K562 (cell line): Measurements from ENCODE around the gene UPF1. TPM values are rescaled to one million over a fixed set of nuclear protein-coding genes. Genes with fewer than 3 reads are reported as not detected.
A peak's percentile ranks its signal among the peaks of the same experiment; 100 is the strongest.

Experiments
- ATAC-seq: fragments of 200-7000 bp; cut with Tn5 transposase; 3 replicates; pipeline ENCODE4 v1.9.1; 2020; ENCODE audit warnings: moderate library complexity
- BruUV-seq: library from RNA; stranded (reverse); fragments of 400-500 nt; replicated peaks from 2 replicates; lab custom pipeline; 2021; lab: Mats Ljungman, UMichigan
- CTCF ChIA-PET: fragments of 300-600 bp; formaldehyde crosslinking; extraction: SDS; loops from one replicate; lab custom pipeline; 2021; ENCODE audit warnings: low intra/inter-chr PET ratio; lab: Yijun Ruan, JAX
- POLR2A ChIA-PET: fragments of 300-600, 350-650 bp; sonication (Branson Sonifier 250); formaldehyde crosslinking; extraction: SDS; loops from one replicate; lab custom pipeline; 2021; ENCODE audit warnings: antibody characterized with exemption, inconsistent platforms; lab: Yijun Ruan, JAX
- DNase-seq, 4 experiments: peaks; one replicate each; pipeline versions ENCODE4 v3.0.0 to v3.0.0-alpha.2; 2011 to 2018; ENCODE audit warnings: low spot score in 3 of 4, mixed read lengths in 3 of 4; ENCODE audit errors: extremely low read depth in 1 of 4
- FAIRE-seq: peaks from 2 replicates; lab custom pipeline; 2011; peaks lifted over from hg19 to GRCh38; lab: Jason Lieb, UNC
- H2AFZ ChIP-seq: 2 replicates; pipeline ENCODE4 v1.6.0; 2011; ENCODE audit warnings: low read depth, low read length, control low read depth, inconsistent platforms
- H3K27ac ChIP-seq: fragments of 200-600 bp; 3 replicates; pipeline ENCODE4 v1.8.0; 2011; ENCODE audit warnings: low read depth, mild to moderate bottlenecking, control low read depth, inconsistent platforms, low read length, moderate library complexity, mixed read lengths; ENCODE audit errors: extremely low read depth
- H3K27me3 ChIP-seq, 2 experiments: fragments of 300-600 bp in 1 of 2; 2 replicates in 1 of 2; 3 replicates in 1 of 2; pipeline versions ENCODE4 v1.6.0 to v1.8.0; 2011; ENCODE audit warnings: inconsistent platforms in 2 of 2, low read length in 2 of 2, mild to moderate bottlenecking in 1 of 2, mixed read lengths in 1 of 2, moderate library complexity in 1 of 2; ENCODE audit not compliant: control insufficient read depth in 2 of 2, insufficient read depth in 2 of 2
- H3K36me3 ChIP-seq: fragments of 300-600 bp; 3 replicates; pipeline ENCODE4 v1.8.0; 2011; ENCODE audit warnings: mild to moderate bottlenecking, low read length, inconsistent platforms; ENCODE audit not compliant: control insufficient read depth, insufficient read depth
- H3K4me1 ChIP-seq, 2 experiments: fragments of 200-600 bp in 1 of 2; replicated peaks in 1 of 2; 2 replicates in 1 of 2; 3 replicates in 1 of 2; pipeline versions ENCODE4 v1.5.1 to v1.8.0; 2011; ENCODE audit warnings: inconsistent platforms in 2 of 2, low read length in 2 of 2, mild to moderate bottlenecking in 1 of 2, mixed read lengths in 1 of 2, moderate library complexity in 1 of 2; ENCODE audit not compliant: control insufficient read depth in 2 of 2, insufficient read depth in 2 of 2
- H3K4me2 ChIP-seq: 2 replicates; pipeline ENCODE4 v1.6.1; 2011; ENCODE audit warnings: low read length, control low read depth, inconsistent platforms, mixed read lengths; ENCODE audit not compliant: insufficient read depth
- H3K4me3 ChIP-seq: fragments of 200-600 bp; sonication (generic), shearing (Covaris generic); 2 replicates; pipeline ENCODE4 v1.5.1; 2016; ENCODE audit warnings: control low read depth, inconsistent platforms
- H3K79me2 ChIP-seq: fragments of 200-600 bp; 3 replicates; pipeline ENCODE4 v1.8.0; 2011; ENCODE audit warnings: low read length, inconsistent platforms; ENCODE audit not compliant: control insufficient read depth, insufficient read depth
- H3K9ac ChIP-seq, 2 experiments: 2 replicates each; pipeline versions ENCODE4 v1.6.0 to v1.6.1; 2011; ENCODE audit warnings: low read depth in 2 of 2, low read length in 2 of 2, control low read depth in 1 of 2, inconsistent platforms in 1 of 2, mild to moderate bottlenecking in 1 of 2, mixed read lengths in 1 of 2; ENCODE audit not compliant: insufficient read depth in 1 of 2
- H3K9me1 ChIP-seq: one replicate; pipeline ENCODE4 v1.6.0; 2011; ENCODE audit warnings: inconsistent platforms, mild to moderate bottlenecking, low read length, moderate library complexity; ENCODE audit not compliant: control insufficient read depth, insufficient read depth
- H3K9me3 ChIP-seq: replicated peaks from 2 replicates; pipeline ENCODE4 v1.5.1; 2011; ENCODE audit warnings: low read depth, low read length, inconsistent platforms; ENCODE audit not compliant: control insufficient read depth, insufficient read depth
- H4K20me1 ChIP-seq: replicated peaks from 2 replicates; pipeline ENCODE4 v1.6.1; 2011; ENCODE audit warnings: low read length, inconsistent platforms, mixed read lengths; ENCODE audit not compliant: control insufficient read depth, insufficient read depth
- BRD4 ChIP-seq: fragments of 200-600 bp; sonication (generic); IDR thresholded peaks from 2 replicates; pipeline ENCODE4 v1.6.1; 2017; ENCODE audit warnings: inconsistent platforms
- CEBPB ChIP-seq: fragments of 450-650 bp; IDR thresholded peaks from 2 replicates; pipeline ENCODE4 v1.6.1; 2016; ENCODE audit warnings: missing genetic modification characterization, missing compliant biosample characterization
- CEBPG ChIP-seq, 3 experiments: fragments of 200-800 bp in 1 of 3; sonication (Bioruptor generic) in 1 of 3; sonication (generic) in 1 of 3; formaldehyde crosslinking in 1 of 3; IDR thresholded peaks in 2 of 3; conservative IDR thresholded peaks in 1 of 3; 2 replicates each; pipeline versions ENCODE4 v1.6.1 to v1.8.0; 2016 to 2022; ENCODE audit warnings: missing compliant biosample characterization in 2 of 3, missing genetic modification characterization in 2 of 3, mild to moderate bottlenecking in 1 of 3, missing genetic modification reagents in 1 of 3
- HDGF ChIP-seq: fragments of 450-650 bp; IDR thresholded peaks from 2 replicates; pipeline ENCODE4 v1.6.1; 2016
- HNRNPL ChIP-seq: fragments of 200-400 bp; formaldehyde crosslinking; IDR thresholded peaks from 2 replicates; pipeline ENCODE4 v1.6.1; 2017; ENCODE audit warnings: low read depth, mild to moderate bottlenecking, low read length
- POLR3A ChIP-seq: IDR thresholded peaks from 2 replicates; pipeline ENCODE4 v1.6.1; 2011; ENCODE audit warnings: borderline replicate concordance, mild to moderate bottlenecking, moderate library complexity; ENCODE audit not compliant: insufficient read length, insufficient read depth; ENCODE audit errors: extremely low read depth
- PYGO2 ChIP-seq: fragments of 450-650 bp; IDR thresholded peaks from 2 replicates; pipeline ENCODE4 v1.6.1; 2016; ENCODE audit warnings: mild to moderate bottlenecking, missing genetic modification characterization, moderate library complexity, missing compliant biosample characterization
- TCFL5 ChIP-seq: fragments of 250-450 bp; sonication (Bioruptor Pico); conservative IDR thresholded peaks from 2 replicates; pipeline ENCODE4 v1.6.1; 2021; ENCODE audit warnings: mild to moderate bottlenecking, moderate library complexity, matching md5 sums
- TRIM24 ChIP-seq, 2 experiments: fragments of 450-650 bp; IDR thresholded peaks; 2 replicates each; pipeline ENCODE4 v1.6.1; 2016
- YBX1 ChIP-seq: fragments of 450-650 bp; IDR thresholded peaks from 2 replicates; pipeline ENCODE4 v1.7.1; 2016; ENCODE audit warnings: mild to moderate bottlenecking
- ZBTB1 ChIP-seq: sonication (generic); formaldehyde crosslinking; IDR thresholded peaks from 2 replicates; pipeline ENCODE4 v1.8.1; 2023; ENCODE audit warnings: missing genetic modification reagents, low read depth, mild to moderate bottlenecking, borderline replicate concordance
- ZNF354B ChIP-seq: fragments of 250-450 bp; sonication (Bioruptor Pico); IDR thresholded peaks from 2 replicates; pipeline ENCODE4 v1.4.0; 2020
- ZNF444 ChIP-seq: fragments of 250-450 bp; sonication (Bioruptor Pico); IDR thresholded peaks from 2 replicates; pipeline ENCODE4 v1.4.0; 2020; ENCODE audit warnings: mild to moderate bottlenecking, moderate library complexity
- ZNF445 ChIP-seq: fragments of 250-450 bp; sonication (Bioruptor Pico); IDR thresholded peaks from 2 replicates; pipeline ENCODE4 v1.4.0; 2020; ENCODE audit warnings: low read depth, mild to moderate bottlenecking, moderate library complexity
- ZZZ3 ChIP-seq: fragments of 450-650 bp; IDR thresholded peaks from 2 replicates; pipeline ENCODE4 v1.6.1; 2016; ENCODE audit warnings: antibody characterized with exemption, mild to moderate bottlenecking, moderate library complexity
- WGBS: fragments of 100-300 bp; shearing (Covaris generic); methylation state at CpG from one replicate; pipeline ENCODE4 v1.1.6; 2016; ENCODE audit warnings: low coverage, mixed read lengths; ENCODE audit not compliant: insufficient coverage; ENCODE audit errors: missing lambda C conversion rate; 5-methylcytosine and 5-hydroxymethylcytosine counted together
- in situ Hi-C: fragments of 300-500 bp; cut with MboI; formaldehyde crosslinking; loops from 4 replicates; pipeline ENCODE4 v1.15.0; 2018; ENCODE audit warnings: inconsistent platforms, mixed read lengths
- intact Hi-C: fragments of 100-400 bp; cut with micrococcal nuclease; formaldehyde crosslinking; loops from 2 replicates; pipeline ENCODE4 v1.14.2; 2022
- polyA plus RNA-seq, 8 experiments: library from polyadenylated mRNA; depleted of rRNA in 4 of 8; stranded (reverse) in 5 of 8; unstranded in 3 of 8; fragments of >200 nt; fragmentation: Nextera tagmentation in 2 of 8; fragmentation: Illumina TruSeq in 1 of 8; extraction: Ambion mirVana in 2 of 8; extraction: Trizol in 1 of 8; gene quantifications; 2 replicates each; pipeline versions ENCODE4 v1.2.1 to v1.2.3, GENCODE V29; 2011 to 2014; ENCODE audit warnings: inconsistent platforms in 1 of 8, missing spikeins in 1 of 8
- total RNA-seq, 7 experiments: library from RNA; depleted of rRNA in 6 of 7; stranded (reverse); fragments of >200 nt in 6 of 7; fragmentation: Illumina TruSeq in 2 of 7; extraction: Trizol in 2 of 7; gene quantifications; 2 replicates each; pipeline versions ENCODE4 v1.2.1 to v1.2.3, GENCODE V29; 2011 to 2021; ENCODE audit warnings: low replicate concordance in 1 of 7
- TF ChIP-seq, protein P1 (sequence below), 2 experiments: fragments of 450-650 bp in 1 of 2; sonication (generic) in 1 of 2; formaldehyde crosslinking in 1 of 2; IDR thresholded peaks in 1 of 2; conservative IDR thresholded peaks in 1 of 2; 2 replicates each; pipeline versions ENCODE4 v1.6.1 to v1.8.1; 2016 to 2023; ENCODE audit warnings: mild to moderate bottlenecking in 2 of 2, moderate library complexity in 2 of 2, inconsistent platforms in 1 of 2, missing genetic modification reagents in 1 of 2
- TF ChIP-seq, protein P2 (sequence below): fragments of 450-650 bp; IDR thresholded peaks from 2 replicates; pipeline ENCODE4 v1.6.1; 2016; ENCODE audit warnings: missing biosample characterization, missing genetic modification characterization
- TF ChIP-seq, protein P3 (sequence below): fragments of 200-800 bp; sonication (Bioruptor generic); IDR thresholded peaks from 2 replicates; pipeline ENCODE4 v1.6.1; 2017; ENCODE audit warnings: missing genetic modification characterization, missing compliant biosample characterization

The UPF1 gene
- total and polyA plus RNA-seq, 9 of the 15 experiments (the other 6 are each of a cell fraction or from before 2014, with no cell fraction given), result 0.34 to 103 (median 27.9) TPM

DNA sequence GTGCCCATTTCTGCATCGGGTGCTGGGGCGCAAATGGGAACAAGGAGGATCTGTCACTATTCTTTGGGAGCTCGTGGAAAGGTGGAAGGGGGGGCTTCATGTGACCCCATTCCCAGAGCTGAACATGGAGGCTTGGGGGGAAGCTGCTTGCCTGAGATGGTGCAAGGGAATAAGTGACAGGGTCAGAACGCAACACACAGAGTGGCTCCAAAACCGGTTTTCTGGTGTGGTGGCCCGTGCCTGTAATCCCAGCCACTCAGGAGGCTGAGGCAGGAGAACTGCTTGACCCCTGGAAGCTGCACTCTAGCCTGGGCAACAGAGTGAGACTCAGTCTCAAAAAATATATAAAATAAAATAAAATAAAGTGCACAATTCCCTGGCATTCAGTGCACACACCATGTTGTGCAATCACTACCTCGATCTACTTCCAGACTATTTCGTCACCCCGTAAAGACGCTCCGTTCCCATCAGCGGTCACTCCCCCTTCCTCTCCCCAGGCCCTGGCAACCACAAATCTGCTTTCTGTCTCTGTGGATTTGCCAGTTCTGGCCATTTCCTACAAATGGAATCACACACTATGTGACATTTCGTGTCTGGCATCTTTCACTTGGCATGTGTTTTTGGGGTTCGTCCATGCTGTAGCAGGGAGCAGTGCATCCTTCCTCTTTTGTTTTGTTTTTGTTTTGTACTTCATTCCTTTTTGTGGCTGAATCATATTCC is 22.4 kb upstream of the UPF1 start:
- Histone ChIP-seq H3K79me2 (no peaks in the 10 kb centered on the region), H3K36me3 (no peaks in the 10 kb centered on the region), H3K27ac (no peak overlapping the region), H3K27me3 (peaks cover 36 to 54% of the 10 kb centered on the region in 2 experiments), H3K9me1 (peaks cover 4% of the 10 kb centered on the region), H3K4me2 (no peak overlapping the region), H3K9ac (no peak overlapping the region), H3K4me3 (no peak overlapping the region), H3K9me3 (no peaks in the 10 kb centered on the region), H3K4me1 (peaks cover 0 to 4% of the 10 kb centered on the region in 2 experiments; a peak in 2 of 5 replicates), H4K20me1 (peaks cover 11% of the 10 kb centered on the region; the same call in 1 of the 2 replicates), H2AFZ (no peak overlapping the region)
- DNase-seq, result no peak
- no TSS peak for BruUV-seq
- in situ Hi-C loops (no loop called here), intact Hi-C loops (no loop called here)
- ChIA-PET POLR2A (interaction anchor here (0.5 to 0.6 kb wide), 3 partner anchors 10 to 530 kb away, joined by 3 read pairs; no protein-coding TSS in a partner anchor), CTCF (no interaction called here)
- TF ChIP-seq HDGF (no peak), ZZZ3 (no peak), CEBPB (tag) (peak; percentile 94), ZNF354B (CRISPR knock-in tag) (no peak), PYGO2 (no peak), BRD4 (no peak), POLR3A (no peak), CEBPG (CRISPR knock-in tag; IDR thresholded peaks at IDR 0.05) (peak; percentile 58), CEBPG (tag; conservative IDR thresholded peaks at IDR 0.05 in 1 of 2, IDR thresholded peaks at IDR 0.05 in 1 of 2) (peak; percentile 97 to 98), TRIM24 (IDR thresholded peaks at IDR 0.05) (peak; percentile 22 to 29; a peak in 2 of 4 replicates), HNRNPL (no peak), YBX1 (no peak), ZBTB1 (CRISPR knock-in tag) (no peak), TCFL5 (CRISPR knock-in tag) (no peak), ZNF444 (CRISPR knock-in tag) (no peak), ZNF445 (no peak)
- TF ChIP-seq, protein P1, sequence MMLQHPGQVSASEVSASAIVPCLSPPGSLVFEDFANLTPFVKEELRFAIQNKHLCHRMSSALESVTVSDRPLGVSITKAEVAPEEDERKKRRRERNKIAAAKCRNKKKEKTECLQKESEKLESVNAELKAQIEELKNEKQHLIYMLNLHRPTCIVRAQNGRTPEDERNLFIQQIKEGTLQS (IDR thresholded peaks at IDR 0.05), result peak; percentile 76
- TF ChIP-seq, protein P1 (CRISPR knock-in tag; conservative IDR thresholded peaks at IDR 0.05), result no peak
- TF ChIP-seq, protein P2, sequence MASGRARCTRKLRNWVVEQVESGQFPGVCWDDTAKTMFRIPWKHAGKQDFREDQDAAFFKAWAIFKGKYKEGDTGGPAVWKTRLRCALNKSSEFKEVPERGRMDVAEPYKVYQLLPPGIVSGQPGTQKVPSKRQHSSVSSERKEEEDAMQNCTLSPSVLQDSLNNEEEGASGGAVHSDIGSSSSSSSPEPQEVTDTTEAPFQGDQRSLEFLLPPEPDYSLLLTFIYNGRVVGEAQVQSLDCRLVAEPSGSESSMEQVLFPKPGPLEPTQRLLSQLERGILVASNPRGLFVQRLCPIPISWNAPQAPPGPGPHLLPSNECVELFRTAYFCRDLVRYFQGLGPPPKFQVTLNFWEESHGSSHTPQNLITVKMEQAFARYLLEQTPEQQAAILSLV (tag), result peak; percentile 18; the same call in 1 of the 2 replicates
- TF ChIP-seq, protein P3, sequence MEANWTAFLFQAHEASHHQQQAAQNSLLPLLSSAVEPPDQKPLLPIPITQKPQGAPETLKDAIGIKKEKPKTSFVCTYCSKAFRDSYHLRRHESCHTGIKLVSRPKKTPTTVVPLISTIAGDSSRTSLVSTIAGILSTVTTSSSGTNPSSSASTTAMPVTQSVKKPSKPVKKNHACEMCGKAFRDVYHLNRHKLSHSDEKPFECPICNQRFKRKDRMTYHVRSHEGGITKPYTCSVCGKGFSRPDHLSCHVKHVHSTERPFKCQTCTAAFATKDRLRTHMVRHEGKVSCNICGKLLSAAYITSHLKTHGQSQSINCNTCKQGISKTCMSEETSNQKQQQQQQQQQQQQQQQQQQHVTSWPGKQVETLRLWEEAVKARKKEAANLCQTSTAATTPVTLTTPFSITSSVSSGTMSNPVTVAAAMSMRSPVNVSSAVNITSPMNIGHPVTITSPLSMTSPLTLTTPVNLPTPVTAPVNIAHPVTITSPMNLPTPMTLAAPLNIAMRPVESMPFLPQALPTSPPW (CRISPR knock-in tag), result peak; percentile 49
- peak; percentile 31; the same call in 1 of the 3 replicates for ATAC-seq
- 3% methylated on average over 14 of the region's 14 CpGs for WGBS
- FAIRE-seq, result no peak
